ENCODE data around the gene CCNI. TPM values are rescaled to one million over a fixed set of nuclear protein-coding genes. Genes with fewer than 3 reads are reported as not detected.
A peak's percentile ranks its signal among the peaks of the same experiment; 100 is the strongest.
"Not testable (repeated sequence)": the region's sequence is repeated elsewhere in the genome, so short reads cannot be mapped to it uniquely, and the experiment has no call there.

The CCNI gene
- total RNA-seq, 2 donors from 2014 or later: 182 to 227 TPM

DNA sequence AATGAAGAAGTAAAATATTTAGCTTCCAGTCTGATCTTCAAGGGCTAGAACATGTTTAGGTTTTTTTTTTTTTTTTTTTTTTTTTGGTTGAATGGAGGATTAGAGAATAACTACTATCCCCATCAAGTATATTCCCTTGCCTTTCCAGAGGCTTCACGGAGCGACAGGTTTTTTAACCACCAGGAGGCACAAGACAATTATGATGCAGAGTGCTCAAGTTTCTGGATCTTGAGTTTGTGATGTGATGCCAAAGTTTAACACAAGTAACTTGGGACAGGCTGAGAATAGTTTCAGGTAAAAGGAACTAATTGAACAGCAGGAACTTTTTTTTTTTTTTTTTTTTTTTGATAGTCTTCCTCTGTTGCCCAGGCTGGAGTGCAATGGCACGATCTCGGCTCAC is 30.3 kb downstream of the CCNI start:
- no peak for DNase-seq
- ATAC-seq: no peak
- intact Hi-C loops (cut with DNase I, micrococcal nuclease): loop anchor here in 1 of 2 donors (10.0 kb wide), 2 partner anchors 91 to 531 kb away; no protein-coding TSS in a partner anchor

DNA sequence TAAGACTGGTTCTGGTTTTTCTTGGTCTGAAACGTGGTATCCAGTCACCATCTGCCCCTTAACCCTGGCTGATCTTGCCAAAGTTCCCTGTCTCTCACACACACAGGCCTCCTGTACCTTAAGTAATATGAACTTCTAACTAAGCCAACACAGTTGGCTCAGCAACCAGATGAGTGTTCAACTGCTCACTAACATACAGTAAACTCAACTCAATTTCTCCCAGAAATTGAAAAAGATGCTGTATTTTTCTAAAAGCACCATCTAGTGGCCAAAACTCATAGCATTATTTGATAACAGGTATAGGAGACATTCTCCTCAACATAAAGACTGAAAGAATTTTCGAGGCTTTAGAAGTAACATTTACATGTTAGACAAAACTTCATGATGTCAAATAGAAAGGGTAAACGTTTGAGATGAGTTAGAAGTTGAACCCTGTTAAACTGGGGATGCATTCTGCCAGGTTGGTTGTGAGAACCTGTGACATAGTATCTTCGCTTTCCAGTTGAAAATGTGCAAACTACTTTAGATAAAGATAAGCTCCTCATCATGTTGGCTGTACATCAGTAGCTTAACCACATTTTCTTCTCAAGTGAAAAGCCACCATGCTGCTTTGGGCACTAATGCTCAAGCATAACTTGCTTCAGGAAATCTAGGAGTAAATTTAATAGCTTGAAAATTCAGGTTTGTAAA is 31.2 kb downstream of the CCNI start:
- no peak for DNase-seq
- peak; percentile 41 for ATAC-seq

GRCh38 chr4:77043507-77044136 is 32.2 kb downstream of the CCNI start:
- DNase-seq: no peak
- ATAC-seq: peak; percentile 41
- intact Hi-C loops (cut with DNase I, micrococcal nuclease): loop anchor here in 1 of 2 donors (10.0 kb wide), 2 partner anchors 89 to 529 kb away; no protein-coding TSS in a partner anchor

More for the DNA sequence above, 31.2 kb downstream of the CCNI start:
- intact Hi-C loops (cut with DNase I, micrococcal nuclease): loop anchor here in 1 of 2 donors (10.0 kb wide), 2 partner anchors 90 to 530 kb away; no protein-coding TSS in a partner anchor

DNA sequence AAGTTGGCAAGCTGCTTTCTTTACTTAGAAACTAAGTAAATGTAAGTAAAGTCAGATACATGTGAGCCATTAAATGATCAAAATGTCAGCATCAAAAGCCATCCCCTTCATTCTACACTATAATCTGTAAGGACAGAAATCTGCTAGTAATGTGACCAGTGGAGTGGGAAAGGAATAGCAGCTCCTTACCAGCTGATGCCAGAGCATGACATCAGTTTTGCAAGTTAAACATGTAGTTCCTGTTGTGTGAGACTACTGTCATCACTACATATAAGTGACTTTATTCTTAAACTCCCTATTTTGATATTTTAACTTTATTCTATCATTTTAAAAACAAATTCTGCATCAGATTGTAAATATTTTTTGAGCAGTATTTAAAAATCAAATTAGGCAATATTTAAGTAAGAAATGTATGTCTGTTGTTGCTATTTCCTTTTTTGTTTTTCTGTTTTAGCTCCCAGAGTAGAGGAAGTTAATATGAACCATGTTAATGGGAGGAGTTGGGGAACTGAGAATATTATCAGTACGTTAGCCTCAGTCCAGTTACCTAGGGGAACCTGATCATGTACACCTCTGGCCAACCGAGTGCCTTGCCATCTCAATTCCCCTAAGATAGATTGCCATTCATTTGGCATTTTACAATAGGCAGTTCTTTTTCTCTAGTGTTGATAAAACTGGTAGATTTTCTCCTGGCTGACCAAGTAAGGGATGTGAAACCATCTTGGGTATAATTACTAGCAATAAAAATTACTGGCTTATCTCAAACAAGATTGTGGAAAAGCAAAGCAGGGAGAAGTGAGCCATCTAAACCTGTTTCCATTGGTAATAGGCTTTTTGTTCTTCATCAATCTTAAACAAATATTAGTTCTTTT is 34.7 kb downstream of the CCNI start:
- intact Hi-C loops (cut with DNase I, micrococcal nuclease): loop anchor here in 1 of 2 donors (10.0 kb wide), 2 partner anchors 86 to 526 kb away; no protein-coding TSS in a partner anchor
- ATAC-seq (peak; percentile 38), DNase-seq (no peak)

DNA sequence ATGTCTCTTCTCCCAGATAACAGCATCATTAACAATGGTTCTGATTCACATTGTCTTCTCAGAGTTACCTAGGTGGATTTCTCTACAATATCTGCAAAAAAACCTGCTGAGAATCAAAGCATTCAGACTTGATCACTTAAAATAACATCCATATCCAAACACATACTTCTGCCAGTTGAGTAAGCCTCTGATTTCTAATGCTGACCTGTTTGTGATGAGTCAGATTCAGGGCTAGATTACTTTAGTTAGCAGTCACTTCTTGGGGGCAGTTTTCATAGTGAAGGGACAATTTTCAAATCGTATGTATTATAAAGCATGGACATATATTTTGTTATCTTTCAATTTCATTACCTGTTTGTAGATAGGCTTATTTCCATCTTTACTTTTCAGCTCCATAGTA is 35.5 kb downstream of the CCNI start:
- intact Hi-C loops (cut with DNase I, micrococcal nuclease): loop anchor here in 1 of 2 donors (10.0 kb wide), 2 partner anchors 85 to 525 kb away; no protein-coding TSS in a partner anchor
- DNase-seq: no peak
- no peak for ATAC-seq

GRCh38 chr4:77039796-77040195 is 36.0 kb downstream of the CCNI start:
- ATAC-seq (no peak), DNase-seq (no peak)
- intact Hi-C loops (cut with DNase I, micrococcal nuclease): loop anchor here in 1 of 2 donors (10.0 kb wide), 2 partner anchors 85 to 525 kb away; no protein-coding TSS in a partner anchor

DNA sequence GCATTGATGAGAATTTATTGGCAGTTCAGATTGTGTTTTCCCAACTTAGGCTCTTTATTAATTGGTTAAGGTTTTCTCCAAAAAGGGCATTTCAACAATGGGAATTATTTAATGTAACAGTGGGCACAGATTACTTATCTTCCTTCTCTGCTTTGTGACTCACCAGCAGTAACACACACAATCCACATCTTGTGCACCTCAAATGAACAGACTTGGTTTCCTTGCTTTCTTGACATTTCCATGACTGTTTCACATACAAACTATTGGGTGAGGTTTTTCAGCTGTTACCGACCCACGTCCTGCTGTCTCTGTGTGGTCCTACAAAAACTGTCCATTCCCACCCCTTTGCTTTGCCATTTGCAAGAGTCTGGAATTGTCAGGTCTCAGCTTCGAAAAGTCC is 38.1 kb downstream of the CCNI start:
- ATAC-seq: no peak
- DNase-seq: no peak
- intact Hi-C loops (cut with DNase I, micrococcal nuclease): no loop called here

DNA sequence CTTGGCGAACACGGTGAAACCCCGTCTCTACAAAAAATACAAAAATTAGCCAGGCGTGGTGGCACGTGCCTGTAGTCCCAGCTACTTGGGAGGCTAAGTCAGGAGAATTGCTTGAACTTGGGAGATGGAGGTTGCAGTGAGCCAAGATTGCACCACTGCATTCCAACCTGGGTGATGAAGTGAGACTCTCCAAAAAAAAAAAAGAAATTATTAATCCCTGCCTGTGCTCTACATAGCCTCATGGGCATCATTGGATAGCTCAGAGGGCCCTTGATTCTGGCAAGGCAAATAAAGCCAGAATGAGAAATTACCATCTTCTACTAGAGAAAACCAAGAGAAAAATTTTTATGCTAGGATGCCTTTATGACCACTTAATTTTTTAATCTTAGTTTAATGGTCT is 38.6 kb downstream of the CCNI start:
- intact Hi-C loops (cut with DNase I, micrococcal nuclease): not testable (repeated sequence)

DNA sequence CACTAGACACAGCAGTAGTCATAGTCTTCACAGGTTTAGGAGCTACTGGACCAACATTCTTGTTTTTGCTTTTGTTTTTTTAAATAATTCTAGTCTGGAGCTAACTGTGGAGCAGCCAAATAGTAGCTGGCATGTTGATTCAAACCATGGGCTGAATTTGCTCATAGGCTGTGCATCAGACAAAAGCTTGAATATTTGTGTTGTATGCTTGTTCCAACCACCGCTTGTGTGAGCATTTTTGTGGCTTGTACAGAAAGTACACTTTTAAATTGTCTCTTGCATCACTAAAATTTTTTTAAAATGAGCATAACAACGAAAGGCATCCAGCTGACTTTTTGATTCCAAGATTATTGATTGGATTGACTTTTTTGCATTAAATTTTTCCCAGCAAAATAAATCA is 39.6 kb downstream of the CCNI start:
- ATAC-seq: no peak
- no peak for DNase-seq

More for the DNA sequence above, 38.6 kb downstream of the CCNI start:
- DNase-seq, ATAC-seq: not testable (repeated sequence)

DNA sequence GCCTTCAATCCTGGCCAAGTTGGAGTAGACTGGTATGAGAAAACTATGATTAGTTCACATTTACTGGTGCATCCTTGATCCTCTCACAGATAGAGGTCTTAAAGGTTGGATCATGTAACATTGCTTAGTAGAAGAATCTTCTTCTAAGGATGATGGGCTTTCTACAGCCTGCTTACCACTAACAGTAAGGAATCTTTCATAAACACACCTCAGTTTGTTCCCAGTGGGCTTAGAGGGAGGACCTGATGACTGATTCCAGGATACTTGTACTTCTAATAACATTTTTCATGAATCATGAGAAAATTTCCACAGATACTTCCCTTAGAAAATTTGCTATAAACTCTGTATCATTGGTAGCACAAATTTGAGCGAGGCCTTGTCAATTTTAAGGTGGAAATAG is 40.6 kb downstream of the CCNI start:
- intact Hi-C loops (cut with DNase I, micrococcal nuclease): no loop called here
- ATAC-seq (no peak), DNase-seq (no peak)

More for the DNA sequence above, 39.6 kb downstream of the CCNI start:
- intact Hi-C loops (cut with DNase I, micrococcal nuclease): no loop called here

- no peak for DNase-seq
- ATAC-seq: no peak
- intact Hi-C loops (cut with DNase I, micrococcal nuclease): no loop called here
Observed at GRCh38 chr4:77031544-77031943, 44.2 kb downstream of the CCNI start.

GRCh38 chr4:77029757-77030156 is 46.0 kb downstream of the CCNI start:
- DNase-seq; intact Hi-C loops (cut with DNase I, micrococcal nuclease); ATAC-seq: not testable (repeated sequence)

GRCh38 chr4:77028246-77028645 is 47.5 kb downstream of the CCNI start:
- intact Hi-C loops (cut with DNase I, micrococcal nuclease): no loop called here
- DNase-seq: no peak
- ATAC-seq: no peak

DNA sequence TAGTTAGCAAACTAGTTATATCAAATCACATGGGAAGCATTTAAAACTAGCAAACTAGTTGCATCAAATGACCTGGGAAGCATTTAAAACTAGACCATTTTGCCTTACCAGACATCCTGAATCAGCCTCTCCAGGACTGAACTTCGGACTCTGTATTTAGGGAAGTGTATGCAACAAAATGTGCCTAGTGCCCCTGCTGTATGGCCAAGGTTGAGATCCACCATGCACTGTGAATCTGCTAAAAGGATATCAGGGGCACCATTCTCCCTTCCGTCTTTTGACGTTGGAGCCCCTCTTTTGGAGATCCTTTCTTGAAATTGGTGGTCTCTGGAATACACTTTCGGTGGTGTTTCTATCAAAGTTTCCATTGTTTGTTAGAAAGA is 49.5 kb downstream of the CCNI start:
- intact Hi-C loops (cut with DNase I, micrococcal nuclease): no loop called here
- DNase-seq (no peak), ATAC-seq (peak; percentile 44)

DNA sequence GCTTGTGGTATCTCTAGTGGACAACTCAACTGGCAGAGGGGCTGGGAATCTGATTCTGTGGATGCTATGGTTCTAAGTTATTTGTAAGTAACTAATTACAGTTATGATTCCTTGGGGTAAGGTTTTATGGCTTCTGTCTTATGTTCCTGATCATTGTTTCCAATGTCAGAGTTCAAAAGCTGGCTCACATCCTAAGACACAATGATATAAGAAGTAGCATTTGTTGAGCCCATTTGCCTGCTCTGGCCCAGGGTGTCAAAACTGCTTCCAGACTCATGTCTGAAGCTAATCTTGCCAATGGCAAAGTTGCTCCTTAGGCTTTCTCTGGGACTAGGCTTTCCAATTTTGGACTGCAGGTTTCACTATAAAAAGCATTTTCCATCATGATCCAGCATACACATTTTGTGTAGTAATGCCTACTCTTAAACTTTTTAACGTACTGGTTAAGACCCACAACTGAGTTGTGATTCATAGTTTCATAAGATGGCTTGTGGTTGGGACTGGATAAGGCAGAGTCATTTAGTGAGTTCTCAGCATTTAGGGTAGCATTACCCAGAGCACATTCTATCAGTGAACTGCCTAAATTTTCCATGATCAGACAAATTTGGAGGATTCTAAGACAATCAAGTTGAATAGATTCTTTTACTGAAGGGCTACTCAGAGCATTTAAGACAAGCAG is 50.0 kb downstream of the CCNI start:
- DNase-seq (no peak), ATAC-seq (no peak)
- intact Hi-C loops (cut with DNase I, micrococcal nuclease): no loop called here

DNA sequence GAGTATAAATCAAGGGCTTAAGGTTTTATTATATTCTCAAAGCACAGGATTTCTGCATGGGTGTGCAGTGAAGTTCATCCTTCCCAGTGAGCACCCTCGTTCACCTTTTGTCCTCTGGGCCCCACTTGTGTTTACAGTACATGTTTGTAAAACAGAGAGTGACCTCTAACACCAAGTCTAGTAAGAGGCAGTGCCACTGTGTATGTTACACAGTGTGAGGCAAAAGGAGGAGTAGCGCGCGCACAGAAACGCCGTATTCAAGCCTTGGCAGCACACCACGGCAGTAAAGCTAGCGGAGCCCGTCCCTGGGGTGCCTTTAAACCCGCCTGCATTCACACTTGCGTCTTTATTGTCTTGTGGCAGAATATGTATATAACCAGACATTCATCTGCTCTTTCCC is 51.9 kb downstream of the CCNI start:
- DNase-seq (no peak), ATAC-seq (no peak)
- intact Hi-C loops (cut with DNase I, micrococcal nuclease): no loop called here

- DNase-seq: no peak
- intact Hi-C loops (cut with DNase I, micrococcal nuclease): no loop called here
- ATAC-seq: no peak
Observed at GRCh38 chr4:77022560-77023179, 53.1 kb downstream of the CCNI start.

- no peak for DNase-seq
- no peak for ATAC-seq
- intact Hi-C loops (cut with DNase I, micrococcal nuclease): no loop called here
Observed at GRCh38 chr4:77021614-77022089, 54.1 kb downstream of the CCNI start.
